HG03442 (cell line): ENCODE results near the gene MAMLD1.

ENCODE experiments used
- ATAC-seq: cut with Tn5 transposase; IDR thresholded peaks from one replicate; pipeline ENCODE4 v1.9.1; 2021; ENCODE audit warnings: mild to moderate bottlenecking, moderate library complexity; ENCODE audit not compliant: unreplicated experiment

MAMLD1 gene

GRCh38 chrX:150558424-150558823, 195.3 kb downstream of the MAMLD1 start:
- ATAC-seq = no peak
